ENCODE measurements around the gene NFKBIA.

- no peak for TF ChIP-seq EP300 (IDR thresholded peaks at IDR 0.05)
- TF ChIP-seq, protein P1, sequence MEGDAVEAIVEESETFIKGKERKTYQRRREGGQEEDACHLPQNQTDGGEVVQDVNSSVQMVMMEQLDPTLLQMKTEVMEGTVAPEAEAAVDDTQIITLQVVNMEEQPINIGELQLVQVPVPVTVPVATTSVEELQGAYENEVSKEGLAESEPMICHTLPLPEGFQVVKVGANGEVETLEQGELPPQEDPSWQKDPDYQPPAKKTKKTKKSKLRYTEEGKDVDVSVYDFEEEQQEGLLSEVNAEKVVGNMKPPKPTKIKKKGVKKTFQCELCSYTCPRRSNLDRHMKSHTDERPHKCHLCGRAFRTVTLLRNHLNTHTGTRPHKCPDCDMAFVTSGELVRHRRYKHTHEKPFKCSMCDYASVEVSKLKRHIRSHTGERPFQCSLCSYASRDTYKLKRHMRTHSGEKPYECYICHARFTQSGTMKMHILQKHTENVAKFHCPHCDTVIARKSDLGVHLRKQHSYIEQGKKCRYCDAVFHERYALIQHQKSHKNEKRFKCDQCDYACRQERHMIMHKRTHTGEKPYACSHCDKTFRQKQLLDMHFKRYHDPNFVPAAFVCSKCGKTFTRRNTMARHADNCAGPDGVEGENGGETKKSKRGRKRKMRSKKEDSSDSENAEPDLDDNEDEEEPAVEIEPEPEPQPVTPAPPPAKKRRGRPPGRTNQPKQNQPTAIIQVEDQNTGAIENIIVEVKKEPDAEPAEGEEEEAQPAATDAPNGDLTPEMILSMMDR (IDR thresholded peaks at IDR 0.05): no peak
- TF ChIP-seq POLR2AphosphoS5 (IDR thresholded peaks at IDR 0.05): no peak
Observed at GRCh38 chr14:35353409-35354172, 51.0 kb downstream of the NFKBIA start.

All from sigmoid colon (tissue), 4 donors.